HepG2 (cell line): Measurements from ENCODE around the gene SLC6A9.

Source experiments
- GTF2F1 ChIP-seq: fragments of 150-350 bp; IDR thresholded peaks from 2 replicates; pipeline ENCODE4 v1.6.1; 2014; ENCODE audit warnings: low read length
- POLR2A ChIP-seq, 2 experiments: IDR thresholded peaks; 2 replicates each; pipeline ENCODE4 v1.6.1; 2011; ENCODE audit warnings: low read depth in 2 of 2, low read length in 2 of 2, mild to moderate bottlenecking in 1 of 2, moderate library complexity in 1 of 2; ENCODE audit not compliant: insufficient read depth in 1 of 2
- POLR2AphosphoS2 ChIP-seq: IDR thresholded peaks from 2 replicates; pipeline ENCODE4 v1.6.1; 2011; ENCODE audit warnings: low read depth, low read length, improper control_type of control experiment
- SP1 ChIP-seq, 2 experiments: fragments of 450-650 bp in 1 of 2; sonication (generic) in 1 of 2; formaldehyde crosslinking in 1 of 2; IDR thresholded peaks; 2 replicates each; pipeline versions ENCODE4 v1.4.0 to v1.6.1; 2016 to 2020; ENCODE audit warnings: missing genetic modification reagents in 1 of 2
- ZMAT3 ChIP-seq: sonication (generic); formaldehyde crosslinking; conservative IDR thresholded peaks from 2 replicates; pipeline ENCODE4 v1.7.0; 2021; ENCODE audit warnings: missing genetic modification reagents
- ZNF776 ChIP-seq: sonication (generic); formaldehyde crosslinking; IDR thresholded peaks from 2 replicates; pipeline ENCODE4 v1.4.0; 2020; ENCODE audit warnings: mild to moderate bottlenecking, missing genetic modification reagents
- TF ChIP-seq, protein P1 (sequence below): sonication (generic); formaldehyde crosslinking; IDR thresholded peaks from 2 replicates; pipeline ENCODE4 v1.5.0; 2020; ENCODE audit warnings: mild to moderate bottlenecking, missing genetic modification reagents, moderate library complexity

DNA sequence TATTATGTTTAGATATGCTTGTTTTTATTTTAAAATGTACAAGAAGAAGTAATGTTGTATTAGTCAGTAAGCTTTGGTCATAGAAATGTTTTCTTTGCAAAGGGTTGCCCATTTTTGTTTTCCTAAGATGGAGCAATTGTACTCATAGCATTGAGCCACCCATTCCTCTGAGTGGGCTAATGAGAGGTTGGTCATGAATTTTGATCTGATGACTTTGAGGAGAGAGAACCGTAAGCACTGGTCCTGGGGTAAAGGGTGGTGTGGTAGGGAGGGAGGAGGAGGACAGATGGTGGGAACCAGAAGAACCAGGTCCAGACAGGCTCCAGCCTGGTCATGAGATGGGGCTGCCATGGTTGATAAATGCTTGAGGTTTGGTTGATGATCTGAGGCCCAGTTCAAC, 15.9 kb upstream of the SLC6A9 start:
- TF ChIP-seq ZNF776 (no peak), GTF2F1 (no peak), SP1 (IDR thresholded peaks at IDR 0.05) (no peak), SP1 (CRISPR knock-in tag; IDR thresholded peaks at IDR 0.05) (no peak), POLR2AphosphoS2 (no peak), POLR2A (IDR thresholded peaks at IDR 0.05; ENCODE audit: insufficient read depth in 1 of 2, low read depth in 2 of 2, low read length in 2 of 2) (no peak), ZMAT3 (CRISPR knock-in tag) (no peak)
- TF ChIP-seq, protein P1, sequence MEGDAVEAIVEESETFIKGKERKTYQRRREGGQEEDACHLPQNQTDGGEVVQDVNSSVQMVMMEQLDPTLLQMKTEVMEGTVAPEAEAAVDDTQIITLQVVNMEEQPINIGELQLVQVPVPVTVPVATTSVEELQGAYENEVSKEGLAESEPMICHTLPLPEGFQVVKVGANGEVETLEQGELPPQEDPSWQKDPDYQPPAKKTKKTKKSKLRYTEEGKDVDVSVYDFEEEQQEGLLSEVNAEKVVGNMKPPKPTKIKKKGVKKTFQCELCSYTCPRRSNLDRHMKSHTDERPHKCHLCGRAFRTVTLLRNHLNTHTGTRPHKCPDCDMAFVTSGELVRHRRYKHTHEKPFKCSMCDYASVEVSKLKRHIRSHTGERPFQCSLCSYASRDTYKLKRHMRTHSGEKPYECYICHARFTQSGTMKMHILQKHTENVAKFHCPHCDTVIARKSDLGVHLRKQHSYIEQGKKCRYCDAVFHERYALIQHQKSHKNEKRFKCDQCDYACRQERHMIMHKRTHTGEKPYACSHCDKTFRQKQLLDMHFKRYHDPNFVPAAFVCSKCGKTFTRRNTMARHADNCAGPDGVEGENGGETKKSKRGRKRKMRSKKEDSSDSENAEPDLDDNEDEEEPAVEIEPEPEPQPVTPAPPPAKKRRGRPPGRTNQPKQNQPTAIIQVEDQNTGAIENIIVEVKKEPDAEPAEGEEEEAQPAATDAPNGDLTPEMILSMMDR (CRISPR knock-in tag): no peak
